ENCODE results near the gene CHST10. TPM values are rescaled to one million over a fixed set of nuclear protein-coding genes. Genes with fewer than 3 reads are reported as not detected.

Gene CHST10
- total and polyA plus RNA-seq, 7 donors = 0.46 to 15.1 (median 6.8) TPM

- no peak for DNase-seq
- no peaks in the 10 kb centered on the region for H3K9me3 ChIP-seq
- no peak overlapping the region for H3K4me3 ChIP-seq
- peaks cover 0 to 10% (median 1%) of the 10 kb centered on the region in 4 donors for H3K36me3 ChIP-seq
- intact Hi-C loops (cut with DNase I) = no loop called here
- H3K27ac ChIP-seq = no peak overlapping the region
- H3K4me1 ChIP-seq = peaks cover 0 to 14% (median 10%) of the 10 kb centered on the region in 4 donors
- H3K27me3 ChIP-seq = no peaks in the 10 kb centered on the region
- TF ChIP-seq POLR2AphosphoS5 (IDR thresholded peaks at IDR 0.05) (no peak), POLR2A (IDR thresholded peaks at IDR 0.05) (no peak)
- 69 to 82% methylated on average over 12 of the region's 12 CpGs for WGBS, 2 donors
Measured at GRCh38 chr2:100418406-100418962, 1.0 kb upstream of the CHST10 start.

- DNase-seq = no peak
- TF ChIP-seq POLR2A (IDR thresholded peaks at IDR 0.05) = no peak
- WGBS, 2 donors = 4 to 12% methylated on average over 19 of the region's 19 CpGs
- intact Hi-C loops (cut with DNase I) = no loop called here
- Histone ChIP-seq H3K4me3 (peak overlapping the region; percentile 66 to 78 (median 75)), H3K36me3 (peaks cover 0 to 12% (median 1%) of the 10 kb centered on the region in 4 donors), H3K4me1 (peaks cover 0 to 14% (median 10%) of the 10 kb centered on the region in 4 donors), H3K9me3 (no peaks in the 10 kb centered on the region), H3K27me3 (no peaks in the 10 kb centered on the region), H3K27ac (peak overlapping the region; percentile 84 to 86 (median 85))
Measured at GRCh38 chr2:100417711-100418124, 250 bp upstream of the CHST10 start.

- H3K27ac ChIP-seq = peak overlapping the region; percentile 84 to 86 (median 85)
- H3K36me3 ChIP-seq = peaks cover 0 to 12% (median 1%) of the 10 kb centered on the region in 4 donors
- peaks cover 0 to 14% (median 10%) of the 10 kb centered on the region in 4 donors for H3K4me1 ChIP-seq
- DNase-seq = no peak
- WGBS, 2 donors = 8 to 13% methylated on average over 5 of the region's 5 CpGs
- H3K9me3 ChIP-seq = no peaks in the 10 kb centered on the region
- H3K27me3 ChIP-seq = no peaks in the 10 kb centered on the region
- no peak for TF ChIP-seq EP300 (IDR thresholded peaks at IDR 0.05)
- no peak for TF ChIP-seq POLR2AphosphoS5 (IDR thresholded peaks at IDR 0.05)
- TF ChIP-seq CTCF (IDR thresholded peaks at IDR 0.05) = no peak
- TF ChIP-seq POLR2A (IDR thresholded peaks at IDR 0.05) = no peak
- intact Hi-C loops (cut with DNase I) = no loop called here
- peak overlapping the region; percentile 66 to 78 (median 75) for H3K4me3 ChIP-seq
Measured at GRCh38 chr2:100416397-100416934, 1.0 kb downstream of the CHST10 start.

- no peaks in the 10 kb centered on the region for H3K27me3 ChIP-seq
- H3K4me1 ChIP-seq = peaks cover 0 to 14% (median 10%) of the 10 kb centered on the region in 4 donors
- TF ChIP-seq POLR2A (IDR thresholded peaks at IDR 0.05) (no peak), EP300 (IDR thresholded peaks at IDR 0.05) (no peak), CTCF (IDR thresholded peaks at IDR 0.05) (no peak), POLR2AphosphoS5 (IDR thresholded peaks at IDR 0.05) (no peak)
- intact Hi-C loops (cut with DNase I) = no loop called here
- H3K9me3 ChIP-seq = no peaks in the 10 kb centered on the region
- DNase-seq = no peak
- peaks cover 0 to 12% (median 1%) of the 10 kb centered on the region in 4 donors for H3K36me3 ChIP-seq
- no peak overlapping the region for H3K27ac ChIP-seq
- no peak overlapping the region for H3K4me3 ChIP-seq
- 90 to 94% methylated on average over 4 of the region's 4 CpGs for WGBS, 2 donors
Measured at GRCh38 chr2:100413571-100413970, 3.9 kb downstream of the CHST10 start.

GRCh38 chr2:100412881-100413321 is 4.6 kb downstream of the CHST10 start:
- Histone ChIP-seq H3K36me3 (peaks cover 0 to 12% (median 1%) of the 10 kb centered on the region in 4 donors), H3K9me3 (no peaks in the 10 kb centered on the region), H3K4me3 (no peak overlapping the region), H3K4me1 (peaks cover 0 to 14% (median 10%) of the 10 kb centered on the region in 4 donors), H3K27me3 (no peaks in the 10 kb centered on the region), H3K27ac (no peak overlapping the region)
- DNase-seq = no peak
- intact Hi-C loops (cut with DNase I) = no loop called here
- TF ChIP-seq POLR2A (IDR thresholded peaks at IDR 0.05) (no peak), EP300 (IDR thresholded peaks at IDR 0.05) (no peak)
- 95 to 96% methylated on average over 5 of the region's 5 CpGs for WGBS, 2 donors

- Histone ChIP-seq H3K27ac (no peak overlapping the region), H3K4me1 (peaks cover 0 to 14% (median 10%) of the 10 kb centered on the region in 4 donors), H3K27me3 (no peaks in the 10 kb centered on the region), H3K9me3 (no peaks in the 10 kb centered on the region), H3K4me3 (no peak overlapping the region), H3K36me3 (peaks cover 0 to 13% (median 1%) of the 10 kb centered on the region in 4 donors)
- DNase-seq = no peak
- no peak for TF ChIP-seq CTCF (IDR thresholded peaks at IDR 0.05)
- no peak for TF ChIP-seq POLR2AphosphoS5 (IDR thresholded peaks at IDR 0.05)
- no peak for TF ChIP-seq EP300 (IDR thresholded peaks at IDR 0.05)
- TF ChIP-seq POLR2A (IDR thresholded peaks at IDR 0.05) = no peak
- 85 to 93% methylated on average over 4 of the region's 4 CpGs for WGBS, 2 donors
- intact Hi-C loops (cut with DNase I) = no loop called here
Measured at GRCh38 chr2:100412466-100412865, 5.0 kb downstream of the CHST10 start.
